ENCODE results near the gene ABCB8. TPM values are rescaled to one million over a fixed set of nuclear protein-coding genes. Genes with fewer than 3 reads are reported as not detected.

Gene ABCB8
- total and polyA plus RNA-seq, 2 donors (not counting 3 experiments of a cell fraction or from before 2014, with no cell fraction given) = 38.0 to 46.3 TPM

GRCh38 chr7:151059367-151060112 lies 31.3 kb downstream of the ABCB8 start, which contains the start of gene SLC4A2:
SLC4A2 (plus strand) TSS chr7:151059589; CDS start chr7:151061988, 2,399 bp downstream.
- dilution Hi-C loops (cut with MboI; ENCODE audit: extremely low pct_ligation_motif_present, low sequenced_read_pairs) = no loop called here
- no TSS peak for BruUV-seq (replicated peaks)
- ChIA-PET POLR2A (interaction anchor here (1.5 kb wide), 1 partner anchor 20 kb away, joined by 4 read pairs; no protein-coding TSS in a partner anchor), CTCF (interaction anchor here (0.8 to 2.8 kb wide), 9 partner anchors 12 to 97 kb away, joined by 3 to 11 read pairs (median 4); partner anchors contain the start of genes ABCB8 and FASTK)
- Histone ChIP-seq H3K79me2 (ENCODE audit: control insufficient read depth, insufficient read depth, low read length) (peaks cover 34% of the 10 kb centered on the region), H3K27ac (ENCODE audit: insufficient read depth, low read depth, low read length) (peak within 1 kb of the TSS; percentile 81), H3K9me1 (replicated peaks; ENCODE audit: control insufficient read depth, extremely low read depth, insufficient read depth, low read length) (no peaks in the 10 kb centered on the region), H3K4me3 (replicated peaks in 1 of 3; ENCODE audit: insufficient read depth in 1 of 3, low read depth in 1 of 3, low read length in 3 of 3) (peak within 1 kb of the TSS; percentile 66 to 83 (median 78)), H3K9ac (replicated peaks; ENCODE audit: extremely low read depth, insufficient read depth, low read length) (peak within 1 kb of the TSS; percentile 70), H2AFZ (ENCODE audit: low read depth, low read length) (peak within 1 kb of the TSS; percentile 53), H4K20me1 (replicated peaks; ENCODE audit: control insufficient read depth, extremely low read depth, insufficient read depth, low read length) (no peaks in the 10 kb centered on the region), H3K4me1 (ENCODE audit: control insufficient read depth, extremely low read depth, insufficient read depth, low read length) (peaks cover 29% of the 10 kb centered on the region), H3K9me3 (replicated peaks; ENCODE audit: control insufficient read depth, insufficient read depth, low read length) (no peaks in the 10 kb centered on the region), H3K27me3 (ENCODE audit: control insufficient read depth in 2 of 2, insufficient read depth in 2 of 2, low read length in 2 of 2) (no peaks in the 10 kb centered on the region), H3K4me2 (ENCODE audit: insufficient read depth, low read length) (peak within 1 kb of the TSS; percentile 80), H3K36me3 (ENCODE audit: control insufficient read depth in 2 of 2, extremely low read depth in 1 of 2, insufficient read depth in 2 of 2, low read length in 2 of 2) (peaks cover 0 to 8% of the 10 kb centered on the region in 2 experiments)
- DNase-seq (ENCODE audit: low read depth, low spot score) = peak; percentile 67
- FAIRE-seq = peak; percentile 68
- intact Hi-C loops (cut with micrococcal nuclease) = loop anchor here (2.0 kb wide), 1 partner anchor 71 kb away; no protein-coding TSS in a partner anchor
- TF ChIP-seq GATA2 (IDR thresholded peaks at IDR 0.05; ENCODE audit: insufficient read depth, insufficient read length, low read depth, low read length) (no peak), JUN (IDR thresholded peaks at IDR 0.05; ENCODE audit: borderline replicate concordance, insufficient read depth, insufficient read length, low read depth) (no peak), POLR2AphosphoS5 (IDR thresholded peaks at IDR 0.05; ENCODE audit: insufficient read depth, low read depth, low read length) (peak; percentile 28), FOS (IDR thresholded peaks at IDR 0.05; ENCODE audit: borderline replicate concordance, insufficient read depth, low read length) (no peak), EZH2 (IDR thresholded peaks at IDR 0.05; ENCODE audit: borderline replicate concordance, low read depth, low read length, severe bottlenecking) (no peak), MYC (IDR thresholded peaks at IDR 0.05; ENCODE audit: low read depth, low read length) (no peak), POLR2A (IDR thresholded peaks at IDR 0.05; ENCODE audit: low read depth, low read length) (peak; percentile 48)
- TF ChIP-seq, protein P1, sequence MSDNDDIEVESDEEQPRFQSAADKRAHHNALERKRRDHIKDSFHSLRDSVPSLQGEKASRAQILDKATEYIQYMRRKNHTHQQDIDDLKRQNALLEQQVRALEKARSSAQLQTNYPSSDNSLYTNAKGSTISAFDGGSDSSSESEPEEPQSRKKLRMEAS (IDR thresholded peaks at IDR 0.05; ENCODE audit: insufficient read depth, insufficient read length) = no peak
- TF ChIP-seq, protein P2, sequence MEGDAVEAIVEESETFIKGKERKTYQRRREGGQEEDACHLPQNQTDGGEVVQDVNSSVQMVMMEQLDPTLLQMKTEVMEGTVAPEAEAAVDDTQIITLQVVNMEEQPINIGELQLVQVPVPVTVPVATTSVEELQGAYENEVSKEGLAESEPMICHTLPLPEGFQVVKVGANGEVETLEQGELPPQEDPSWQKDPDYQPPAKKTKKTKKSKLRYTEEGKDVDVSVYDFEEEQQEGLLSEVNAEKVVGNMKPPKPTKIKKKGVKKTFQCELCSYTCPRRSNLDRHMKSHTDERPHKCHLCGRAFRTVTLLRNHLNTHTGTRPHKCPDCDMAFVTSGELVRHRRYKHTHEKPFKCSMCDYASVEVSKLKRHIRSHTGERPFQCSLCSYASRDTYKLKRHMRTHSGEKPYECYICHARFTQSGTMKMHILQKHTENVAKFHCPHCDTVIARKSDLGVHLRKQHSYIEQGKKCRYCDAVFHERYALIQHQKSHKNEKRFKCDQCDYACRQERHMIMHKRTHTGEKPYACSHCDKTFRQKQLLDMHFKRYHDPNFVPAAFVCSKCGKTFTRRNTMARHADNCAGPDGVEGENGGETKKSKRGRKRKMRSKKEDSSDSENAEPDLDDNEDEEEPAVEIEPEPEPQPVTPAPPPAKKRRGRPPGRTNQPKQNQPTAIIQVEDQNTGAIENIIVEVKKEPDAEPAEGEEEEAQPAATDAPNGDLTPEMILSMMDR (IDR thresholded peaks at IDR 0.05; ENCODE audit: extremely low read depth in 1 of 2, insufficient read depth in 1 of 2, low read depth in 1 of 2, low read length in 2 of 2) = peak; percentile 27 to 74

Data from endothelial cell of umbilical vein (primary cell).